ENCODE results near the gene SIGLEC5. TPM values are rescaled to one million over a fixed set of nuclear protein-coding genes. Genes with fewer than 3 reads are reported as not detected.

SIGLEC5 gene
- total and polyA plus RNA-seq, 2 of the 4 experiments (the other 2 are of a cell fraction) = not detected

DNA sequence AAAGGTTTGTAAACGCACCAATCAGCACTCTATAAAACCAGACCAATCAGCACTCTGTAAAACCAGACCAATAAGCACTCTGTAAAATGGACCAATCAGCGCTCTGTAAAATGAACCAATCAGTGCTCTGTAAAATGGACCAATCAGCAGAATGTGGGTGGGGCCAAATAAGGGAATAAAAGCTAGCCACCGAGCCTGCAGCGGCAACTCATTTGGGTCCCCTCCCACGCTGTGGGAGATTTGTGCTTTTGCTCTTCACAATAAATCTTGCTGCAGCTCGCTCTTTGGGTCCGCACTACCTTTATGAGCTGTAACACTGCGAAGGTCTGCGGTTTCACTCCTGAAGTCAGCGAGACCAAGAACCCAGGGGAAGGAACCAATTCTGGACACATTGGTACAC lies 31.1 kb downstream of the SIGLEC5 start:
- BruUV-seq (replicated peaks) = no TSS peak
- H4K91ac ChIP-seq (ENCODE audit: insufficient read depth, low read depth, low read length) = no peak overlapping the region
- intact Hi-C loops (cut with micrococcal nuclease) = no loop called here

More for the DNA sequence above, 31.1 kb downstream of the SIGLEC5 start:
- WGBS, 2 experiments (ENCODE audit: extremely low coverage in 2 of 2, insufficient read length in 1 of 2) = 90% methylated on average over 8 of the region's 10 CpGs; no CpG with 5 or more reads in 1 of the 2 experiments
- Histone ChIP-seq H2BK120ac (ENCODE audit: low read depth, low read length) (no peak overlapping the region), H3K9me3 (ENCODE audit: control insufficient read depth, insufficient read depth, low read length) (no peaks in the 10 kb centered on the region), H3K4me3 (ENCODE audit: insufficient read depth, low read depth, low read length) (no peak overlapping the region), H3K4me2 (ENCODE audit: low read depth, low read length) (no peak overlapping the region), H2BK5ac (ENCODE audit: low read depth, low read length, poor library complexity, severe bottlenecking) (no peak overlapping the region), H2BK15ac (ENCODE audit: low read depth, low read length) (no peak overlapping the region), H2BK20ac (ENCODE audit: low read depth, low read length) (no peak overlapping the region), H3K27ac (ENCODE audit: insufficient read depth, low read length) (no peak overlapping the region), H3K4ac (ENCODE audit: low read depth, low read length) (no peak overlapping the region), H3K56ac (ENCODE audit: extremely low read depth, insufficient read depth, low read length) (no peak overlapping the region), H3K79me1 (ENCODE audit: low read depth in 1 of 2, low read length in 2 of 2) (no peaks in the 10 kb centered on the region), H3K18ac (ENCODE audit: low read depth, low read length) (no peak overlapping the region), H4K5ac (ENCODE audit: low read depth, low read length) (no peak overlapping the region), H2AK5ac (ENCODE audit: low read depth, low read length) (no peak overlapping the region), H3K9me1 (ENCODE audit: insufficient read depth, low read length) (no peaks in the 10 kb centered on the region; the same call in 1 of the 2 replicates), H2AK9ac (replicated peaks; ENCODE audit: low read depth, low read length, poor library complexity) (no peak overlapping the region), H4K20me1 (ENCODE audit: insufficient read depth, low read length) (no peaks in the 10 kb centered on the region), H2AFZ (replicated peaks; ENCODE audit: low read length, poor library complexity) (no peak overlapping the region), H3K9ac (ENCODE audit: low read depth, low read length) (no peak overlapping the region), H3K14ac (replicated peaks; ENCODE audit: low read depth, low read length) (no peak overlapping the region), H3K4me1 (ENCODE audit: control insufficient read depth, insufficient read depth, low read length) (no peaks in the 10 kb centered on the region), H3K27me3 (ENCODE audit: control insufficient read depth, insufficient read depth, low read length) (peaks cover 7% of the 10 kb centered on the region), H3K23ac (ENCODE audit: low read depth, low read length) (no peak overlapping the region), H4K8ac (ENCODE audit: low read depth in 2 of 2, low read length in 2 of 2) (no peak overlapping the region), H3K36me3 (ENCODE audit: control insufficient read depth, insufficient read depth, low read length) (no peaks in the 10 kb centered on the region)
- ATAC-seq (ENCODE audit: low read depth) = no peak
- no peak for DNase-seq
- no peak for TF ChIP-seq FOS (IDR thresholded peaks at IDR 0.05; ENCODE audit: low read depth, low read length)
- TF ChIP-seq RAD21 (IDR thresholded peaks at IDR 0.05; ENCODE audit: low read length) = no peak
- TF ChIP-seq POLR2A (IDR thresholded peaks at IDR 0.05; ENCODE audit: low read depth, low read length) = no peak
- no peak for TF ChIP-seq SMC3 (IDR thresholded peaks at IDR 0.05; ENCODE audit: low read depth, low read length)
- TF ChIP-seq CEBPB (IDR thresholded peaks at IDR 0.05; ENCODE audit: low read depth, low read length) = no peak
- no peak for TF ChIP-seq CHD1 (IDR thresholded peaks at IDR 0.05; ENCODE audit: low read depth, low read length)
- no peak for TF ChIP-seq RCOR1 (IDR thresholded peaks at IDR 0.05; ENCODE audit: insufficient replicate concordance, low read length)
- no peak for TF ChIP-seq ELK1 (IDR thresholded peaks at IDR 0.05; ENCODE audit: borderline replicate concordance, low read depth, low read length)
- TF ChIP-seq USF2 (IDR thresholded peaks at IDR 0.05; ENCODE audit: low read depth, low read length) = no peak
- TF ChIP-seq MAZ (IDR thresholded peaks at IDR 0.05; ENCODE audit: borderline replicate concordance, low read depth, low read length) = no peak
- TF ChIP-seq MXI1 (IDR thresholded peaks at IDR 0.05; ENCODE audit: borderline replicate concordance, low read depth, low read length) = no peak
- TF ChIP-seq NFE2L2 (IDR thresholded peaks at IDR 0.05; ENCODE audit: low read depth, low read length) = no peak
- TF ChIP-seq RFX5 (IDR thresholded peaks at IDR 0.05; ENCODE audit: low read depth, low read length) = no peak
- in situ Hi-C loops (cut with MboI; ENCODE audit: low sequenced_read_pairs) (no loop called here), dilution Hi-C loops (cut with HindIII; ENCODE audit: low sequenced_read_pairs, unreplicated experiment) (no loop called here)
- POLR2A ChIA-PET (ENCODE audit: unreplicated experiment) = no interaction called here
- CTCF ChIA-PET = no interaction called here
